Spleen (tissue), 7 donors: ENCODE data around the gene DBH.

Experiments
- CTCF ChIP-seq, 11 experiments: fragments of 200-600 bp in 7 of 11; fragments of 450-650 bp in 4 of 11; sonication (generic) in 4 of 11; IDR thresholded peaks in 8 of 11; conservative IDR thresholded peaks in 3 of 11; 1 replicate in 7 of 11; 2 replicates in 4 of 11; pipeline versions ENCODE4 v1.4.0 to v1.8.0; 2016 to 2021; ENCODE audit warnings: antibody characterized with exemption in 11 of 11, inconsistent platforms in 4 of 11, mild to moderate bottlenecking in 1 of 11
- POLR2A ChIP-seq, 3 donors: fragments of 450-650 bp; IDR thresholded peaks; one replicate each; pipeline ENCODE4 v1.5.1; 2017; ENCODE audit warnings: antibody characterized with exemption in 3 of 3, mild to moderate bottlenecking in 1 of 3
- POLR2AphosphoS5 ChIP-seq, 3 donors: sonication (generic); formaldehyde crosslinking; IDR thresholded peaks; one replicate each; pipeline ENCODE4 v1.5.1; 2017; ENCODE audit warnings: antibody characterized with exemption in 3 of 3
- donor health status: DM: no; HTN: no; CAD: no; lungs with moderate emphysema.
- donor health status: DM: no; HTN: no; CAD: no.
- donor health status: DM: no; HTN: no; CAD: no.

GRCh38 chr9:133614056-133614455, 22.1 kb upstream of the DBH start:
- no peak for TF ChIP-seq CTCF (IDR thresholded peaks at IDR 0.05 in 8 of 11, conservative IDR thresholded peaks at IDR 0.05 in 3 of 11)
- no peak for TF ChIP-seq POLR2A (IDR thresholded peaks at IDR 0.05)
- no peak for TF ChIP-seq POLR2AphosphoS5 (IDR thresholded peaks at IDR 0.05)
